NCI-H1105 (cell line): ENCODE measurements around the gene PEX11B.
"Not testable (repeated sequence)": the region's sequence is repeated elsewhere in the genome, so short reads cannot be mapped to it uniquely, and the experiment has no call there.

Experiments used
- DNase-seq: peaks from one replicate; lab custom pipeline; 2025; lab: John Stamatoyannopoulos, UW

The PEX11B gene

DNA sequence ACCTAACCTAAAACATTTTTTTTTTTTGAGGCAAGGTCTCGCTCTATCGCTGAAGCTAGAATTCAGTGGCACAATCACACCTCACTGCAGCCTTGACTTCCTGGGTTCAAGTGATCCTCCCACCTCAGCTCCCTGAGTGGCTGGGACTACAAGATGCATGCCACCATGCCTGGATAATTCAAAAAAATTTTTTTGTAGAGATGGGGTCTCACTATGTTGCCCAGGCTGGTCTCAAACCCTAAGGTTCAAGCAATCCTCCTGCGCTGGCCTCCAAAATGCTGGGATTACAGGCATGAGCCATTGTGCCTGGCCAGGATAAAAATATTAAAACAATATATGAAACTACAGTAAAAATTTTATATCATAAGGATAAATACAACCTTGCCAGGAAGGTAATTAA, 34.4 kb upstream of the PEX11B start:
- DNase-seq = no peak

DNA sequence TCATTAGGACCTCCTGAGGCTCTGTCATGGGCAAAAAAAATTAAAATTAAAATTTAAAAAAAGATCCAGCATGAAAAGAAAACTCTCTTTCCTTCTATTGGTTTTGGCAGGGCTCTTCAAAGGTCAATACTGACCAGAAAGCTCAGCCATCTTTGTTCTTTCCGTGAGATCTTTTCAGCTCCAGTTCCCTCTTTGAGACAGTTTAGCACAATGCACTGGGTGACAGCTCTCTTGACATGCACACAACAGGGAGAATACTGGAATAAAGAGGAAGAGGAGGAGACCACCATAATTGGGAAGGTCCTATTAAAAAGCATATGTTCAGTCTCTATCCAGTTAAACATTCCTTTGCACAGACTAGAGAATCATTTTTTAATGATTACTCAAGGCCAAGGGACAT, 33.0 kb upstream of the PEX11B start:
- no peak for DNase-seq

GRCh38 chr1:145949219-145949618, 30.7 kb upstream of the PEX11B start:
- DNase-seq = no peak

GRCh38 chr1:145947551-145947950, 29.0 kb upstream of the PEX11B start:
- DNase-seq = no peak

DNA sequence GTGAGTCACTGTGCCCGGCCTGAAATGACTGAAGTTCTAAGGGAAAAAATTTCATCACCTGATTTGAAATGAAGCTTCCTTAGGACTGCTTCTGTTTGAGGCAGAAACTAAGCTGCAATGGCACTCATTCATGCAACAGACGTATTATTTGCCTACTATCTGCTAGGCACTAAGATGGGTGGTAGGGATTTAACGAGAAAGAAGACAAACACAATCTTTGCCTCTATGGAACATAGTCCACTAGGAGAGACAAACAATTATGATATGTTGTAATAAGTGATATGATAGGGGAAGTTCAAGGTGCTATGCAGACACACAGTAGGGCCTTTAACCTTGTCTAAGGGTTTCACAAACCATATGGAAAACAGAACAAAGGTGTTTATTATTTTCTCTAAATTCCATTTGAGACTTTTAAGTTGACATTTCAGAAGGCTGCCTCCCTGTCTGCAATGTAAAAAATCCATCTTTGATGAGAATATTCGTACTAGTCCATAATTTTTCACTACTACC, 28.0 kb upstream of the PEX11B start:
- no peak for DNase-seq

GRCh38 chr1:145944532-145944931, 26.0 kb upstream of the PEX11B start:
- DNase-seq = no peak

DNA sequence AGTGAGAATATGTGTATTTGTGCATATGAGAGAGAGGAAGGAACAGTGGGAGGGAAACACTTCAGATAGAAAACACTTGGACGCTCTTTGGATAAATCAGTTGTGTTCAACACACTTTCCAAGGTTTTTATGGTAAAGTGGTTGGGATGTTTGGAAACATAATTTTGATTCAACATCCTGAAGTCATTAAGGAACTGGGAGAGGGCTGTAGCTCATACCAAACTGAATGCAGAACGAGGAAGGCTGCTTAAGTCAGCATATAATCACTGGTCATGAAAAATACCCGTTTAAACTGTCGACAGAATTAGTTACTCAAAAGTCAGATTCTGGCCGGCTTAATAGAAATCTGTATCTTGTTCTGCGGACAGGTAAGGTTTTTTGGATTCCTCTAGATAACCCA, 24.4 kb upstream of the PEX11B start:
- no peak for DNase-seq

GRCh38 chr1:145942405-145942804, 23.9 kb upstream of the PEX11B start:
- DNase-seq = no peak

DNA sequence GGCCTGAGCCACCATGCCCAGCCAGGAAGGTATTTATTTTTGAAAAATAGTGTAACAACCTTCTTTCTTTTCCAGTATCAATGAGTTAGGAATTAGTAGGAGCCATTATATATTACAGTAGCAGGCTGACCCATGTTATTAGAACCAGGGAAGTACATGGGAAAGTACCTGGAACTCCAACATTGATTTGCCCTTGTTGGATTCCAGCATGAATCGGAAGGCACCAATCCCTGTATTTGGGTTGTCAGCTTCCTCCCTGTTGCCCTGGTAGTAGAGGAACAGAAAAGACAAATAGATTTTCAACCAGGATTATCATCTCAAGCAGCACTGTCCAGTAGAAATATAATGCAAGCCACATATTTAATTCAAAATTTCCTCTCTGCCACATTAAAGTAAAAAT, 18.9 kb upstream of the PEX11B start:
- DNase-seq = no peak

DNA sequence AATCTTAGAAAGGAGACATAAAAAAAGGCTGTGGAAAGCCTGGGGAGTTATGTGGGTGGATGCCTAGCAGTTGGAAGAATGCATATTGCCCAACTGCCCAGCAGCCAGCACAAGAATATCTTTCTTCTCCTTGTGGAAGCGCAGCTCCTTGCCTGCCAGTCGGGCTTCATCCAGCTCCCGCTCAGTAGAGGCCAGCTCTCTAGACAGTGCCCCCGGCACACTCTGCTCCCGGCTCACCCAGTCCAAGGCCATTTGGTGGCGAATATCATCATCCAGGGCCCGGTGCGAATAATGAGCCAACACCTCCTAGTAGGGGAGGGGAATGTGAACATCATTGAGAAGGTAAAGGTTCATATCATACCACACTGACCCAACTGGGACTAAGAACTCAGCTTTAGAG, 17.7 kb upstream of the PEX11B start:
- DNase-seq = no peak

DNA sequence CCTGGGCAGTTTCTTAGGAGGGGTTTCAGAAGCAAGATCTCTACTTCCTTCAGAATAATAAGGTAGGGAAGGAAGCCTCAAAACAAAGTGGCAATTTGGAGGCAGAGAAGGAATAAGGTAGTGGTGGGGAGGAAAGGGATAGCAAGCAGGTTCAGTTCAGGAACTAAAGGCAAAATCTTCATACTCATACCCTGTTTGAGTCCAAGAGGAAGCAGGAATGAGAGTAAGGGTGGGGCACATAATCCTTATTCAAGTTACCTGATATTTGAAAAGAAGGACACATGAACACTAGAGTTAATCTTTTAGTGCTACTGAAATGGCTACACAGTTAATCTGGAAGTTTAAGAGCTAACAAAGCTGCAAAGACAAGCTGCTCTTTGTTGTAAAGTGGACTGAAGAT, 17.2 kb upstream of the PEX11B start:
- no peak for DNase-seq

GRCh38 chr1:145932522-145933009, 14.0 kb upstream of the PEX11B start:
- not testable (repeated sequence) for DNase-seq

GRCh38 chr1:145927916-145928643, 9.6 kb upstream of the PEX11B start:
- no peak for DNase-seq

- DNase-seq = peak; percentile 98
Measured at GRCh38 chr1:145927063-145927886, 8.8 kb upstream of the PEX11B start, which contains the start of gene RBM8A. TSS of gene RBM8A (minus strand) at chr1:145927484. CDS start at chr1:145927426, 58 bp downstream.

- DNase-seq = no peak
Measured at GRCh38 chr1:145926686-145927062, 8.2 kb upstream of the PEX11B start.

GRCh38 chr1:145922266-145922665, 3.7 kb upstream of the PEX11B start:
- no peak for DNase-seq

- not testable (repeated sequence) for DNase-seq
Measured at GRCh38 chr1:145920297-145920696, 1.8 kb upstream of the PEX11B start.

GRCh38 chr1:145918992-145919939, 749 bp upstream of the PEX11B start:
- DNase-seq = no peak

GRCh38 chr1:145917595-145917994, 922 bp downstream of the PEX11B start:
- DNase-seq = no peak

DNA sequence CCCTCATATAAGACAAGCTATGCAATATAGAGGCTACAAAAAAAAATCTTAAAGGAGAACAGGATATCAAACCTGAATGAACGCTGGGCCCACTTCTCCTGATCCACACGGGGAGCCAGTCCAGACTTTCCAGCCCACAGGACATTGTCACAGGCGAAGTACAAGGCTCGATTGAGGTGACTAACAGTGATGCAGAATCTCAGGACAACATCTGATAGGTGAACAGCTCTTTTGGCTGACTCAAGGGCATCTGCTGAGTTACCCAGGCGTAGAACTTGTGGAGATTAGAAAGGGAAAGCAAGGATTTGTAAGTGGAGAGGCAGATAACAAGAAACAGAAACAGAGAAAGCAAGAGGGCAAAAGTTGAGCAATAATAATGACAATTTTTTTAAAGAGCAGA, 1.8 kb downstream of the PEX11B start:
- no peak for DNase-seq

DNA sequence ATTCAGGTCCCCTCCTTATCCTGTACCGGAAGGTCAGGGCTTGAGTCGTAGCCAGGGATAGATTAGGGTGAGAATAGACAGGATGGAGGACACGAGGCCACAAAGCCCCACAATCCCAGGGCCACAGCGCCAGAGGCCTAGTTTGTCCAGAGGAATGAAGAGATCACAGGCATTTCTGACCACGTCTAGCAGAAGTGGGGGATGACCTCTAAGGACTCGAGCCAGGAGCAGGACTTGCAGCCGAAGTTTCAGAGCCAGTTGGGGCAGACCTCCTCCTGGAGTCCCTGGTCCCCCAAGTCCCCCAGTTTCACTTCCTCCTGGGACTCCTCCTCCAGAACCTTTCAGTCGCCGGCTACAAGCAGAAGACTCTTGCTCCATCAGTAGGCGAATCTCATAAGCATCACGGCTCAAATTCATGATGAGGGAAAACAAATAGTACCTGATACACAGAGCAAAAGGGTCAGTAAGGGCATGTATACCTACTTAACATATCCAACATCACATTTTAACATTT, 6.3 kb downstream of the PEX11B start:
- DNase-seq = no peak

- DNase-seq = no peak
Measured at GRCh38 chr1:145908653-145909052, 9.9 kb downstream of the PEX11B start.
